ENCODE results near the gene PTPRM.

DNA sequence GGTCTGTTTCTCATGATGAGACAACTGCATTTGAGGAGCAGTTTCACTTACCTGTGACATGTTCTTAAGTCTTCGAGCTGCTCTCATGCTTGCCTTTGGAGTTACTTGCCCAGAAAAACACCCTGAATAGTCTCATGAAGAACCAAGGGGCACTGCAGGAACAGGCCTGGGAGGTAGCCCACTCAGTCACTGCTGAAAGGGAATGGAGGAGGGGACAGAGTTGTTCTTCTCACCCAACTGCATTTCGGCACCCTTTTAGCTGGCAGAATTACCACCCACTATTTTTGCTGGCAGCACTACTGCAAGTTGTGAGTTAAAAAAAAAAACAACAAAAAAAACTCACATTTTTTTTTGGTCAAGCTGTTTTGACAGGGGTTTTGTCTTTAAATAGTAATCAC is 181.9 kb downstream of the PTPRM start:
- TF ChIP-seq, protein P1, sequence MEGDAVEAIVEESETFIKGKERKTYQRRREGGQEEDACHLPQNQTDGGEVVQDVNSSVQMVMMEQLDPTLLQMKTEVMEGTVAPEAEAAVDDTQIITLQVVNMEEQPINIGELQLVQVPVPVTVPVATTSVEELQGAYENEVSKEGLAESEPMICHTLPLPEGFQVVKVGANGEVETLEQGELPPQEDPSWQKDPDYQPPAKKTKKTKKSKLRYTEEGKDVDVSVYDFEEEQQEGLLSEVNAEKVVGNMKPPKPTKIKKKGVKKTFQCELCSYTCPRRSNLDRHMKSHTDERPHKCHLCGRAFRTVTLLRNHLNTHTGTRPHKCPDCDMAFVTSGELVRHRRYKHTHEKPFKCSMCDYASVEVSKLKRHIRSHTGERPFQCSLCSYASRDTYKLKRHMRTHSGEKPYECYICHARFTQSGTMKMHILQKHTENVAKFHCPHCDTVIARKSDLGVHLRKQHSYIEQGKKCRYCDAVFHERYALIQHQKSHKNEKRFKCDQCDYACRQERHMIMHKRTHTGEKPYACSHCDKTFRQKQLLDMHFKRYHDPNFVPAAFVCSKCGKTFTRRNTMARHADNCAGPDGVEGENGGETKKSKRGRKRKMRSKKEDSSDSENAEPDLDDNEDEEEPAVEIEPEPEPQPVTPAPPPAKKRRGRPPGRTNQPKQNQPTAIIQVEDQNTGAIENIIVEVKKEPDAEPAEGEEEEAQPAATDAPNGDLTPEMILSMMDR (IDR thresholded peaks at IDR 0.05; ENCODE audit: low read depth, low read length, missing input control) = no peak
- TF ChIP-seq, protein P2, sequence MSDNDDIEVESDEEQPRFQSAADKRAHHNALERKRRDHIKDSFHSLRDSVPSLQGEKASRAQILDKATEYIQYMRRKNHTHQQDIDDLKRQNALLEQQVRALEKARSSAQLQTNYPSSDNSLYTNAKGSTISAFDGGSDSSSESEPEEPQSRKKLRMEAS (IDR thresholded peaks at IDR 0.05) = no peak
- TF ChIP-seq RAD21 (IDR thresholded peaks at IDR 0.05) (no peak), HNF4G (IDR thresholded peaks at IDR 0.05) (no peak), TAF1 (conservative IDR thresholded peaks at IDR 0.05) (no peak), SP1 (IDR thresholded peaks at IDR 0.05) (no peak), YY1 (IDR thresholded peaks at IDR 0.05) (no peak), NR2F2 (IDR thresholded peaks at IDR 0.05) (no peak), GABPA (IDR thresholded peaks at IDR 0.05 in 1 of 2, conservative IDR thresholded peaks at IDR 0.05 in 1 of 2) (no peak), RXRA (IDR thresholded peaks at IDR 0.05) (no peak)
- TF ChIP-seq, protein P3, sequence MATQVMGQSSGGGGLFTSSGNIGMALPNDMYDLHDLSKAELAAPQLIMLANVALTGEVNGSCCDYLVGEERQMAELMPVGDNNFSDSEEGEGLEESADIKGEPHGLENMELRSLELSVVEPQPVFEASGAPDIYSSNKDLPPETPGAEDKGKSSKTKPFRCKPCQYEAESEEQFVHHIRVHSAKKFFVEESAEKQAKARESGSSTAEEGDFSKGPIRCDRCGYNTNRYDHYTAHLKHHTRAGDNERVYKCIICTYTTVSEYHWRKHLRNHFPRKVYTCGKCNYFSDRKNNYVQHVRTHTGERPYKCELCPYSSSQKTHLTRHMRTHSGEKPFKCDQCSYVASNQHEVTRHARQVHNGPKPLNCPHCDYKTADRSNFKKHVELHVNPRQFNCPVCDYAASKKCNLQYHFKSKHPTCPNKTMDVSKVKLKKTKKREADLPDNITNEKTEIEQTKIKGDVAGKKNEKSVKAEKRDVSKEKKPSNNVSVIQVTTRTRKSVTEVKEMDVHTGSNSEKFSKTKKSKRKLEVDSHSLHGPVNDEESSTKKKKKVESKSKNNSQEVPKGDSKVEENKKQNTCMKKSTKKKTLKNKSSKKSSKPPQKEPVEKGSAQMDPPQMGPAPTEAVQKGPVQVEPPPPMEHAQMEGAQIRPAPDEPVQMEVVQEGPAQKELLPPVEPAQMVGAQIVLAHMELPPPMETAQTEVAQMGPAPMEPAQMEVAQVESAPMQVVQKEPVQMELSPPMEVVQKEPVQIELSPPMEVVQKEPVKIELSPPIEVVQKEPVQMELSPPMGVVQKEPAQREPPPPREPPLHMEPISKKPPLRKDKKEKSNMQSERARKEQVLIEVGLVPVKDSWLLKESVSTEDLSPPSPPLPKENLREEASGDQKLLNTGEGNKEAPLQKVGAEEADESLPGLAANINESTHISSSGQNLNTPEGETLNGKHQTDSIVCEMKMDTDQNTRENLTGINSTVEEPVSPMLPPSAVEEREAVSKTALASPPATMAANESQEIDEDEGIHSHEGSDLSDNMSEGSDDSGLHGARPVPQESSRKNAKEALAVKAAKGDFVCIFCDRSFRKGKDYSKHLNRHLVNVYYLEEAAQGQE (IDR thresholded peaks at IDR 0.05) = no peak
